H1 (cell line): ENCODE measurements around the gene CASKIN2.

Experiments
- MAFK ChIP-seq: IDR thresholded peaks from 2 replicates; pipeline ENCODE4 v1.6.1; 2012; ENCODE audit warnings: low read depth, mild to moderate bottlenecking, improper control_type of control experiment, low read length
- MAX ChIP-seq: IDR thresholded peaks from 2 replicates; pipeline ENCODE4 v1.6.1; 2012; ENCODE audit warnings: inconsistent platforms
- SIN3A ChIP-seq, 2 experiments: IDR thresholded peaks in 1 of 2; conservative IDR thresholded peaks in 1 of 2; 2 replicates each; pipeline ENCODE4 v1.6.1; 2011 to 2012; ENCODE audit warnings: low read length in 2 of 2, improper control_type of control experiment in 1 of 2, low read depth in 1 of 2, mild to moderate bottlenecking in 1 of 2
- TAF7 ChIP-seq: optimal IDR thresholded peaks from 2 replicates; pipeline ENCODE3; 2011; ENCODE audit warnings: low read depth, mild to moderate bottlenecking, inconsistent platforms, low read length, moderate library complexity, borderline replicate concordance

GRCh38 chr17:75542728-75543336 is 27.5 kb upstream of the CASKIN2 start:
- TF ChIP-seq TAF7, result no peak
- no peak for TF ChIP-seq MAFK
- TF ChIP-seq MAX, result no peak
- no peak for TF ChIP-seq SIN3A (conservative IDR thresholded peaks at IDR 0.05 in 1 of 2, IDR thresholded peaks at IDR 0.05 in 1 of 2; ENCODE audit: low read depth in 1 of 2, low read length in 2 of 2)
